ENCODE results near the gene TP63. TPM values are rescaled to one million over a fixed set of nuclear protein-coding genes. Genes with fewer than 3 reads are reported as not detected.
"Not testable (repeated sequence)": the region's sequence is repeated elsewhere in the genome, so short reads cannot be mapped to it uniquely, and the experiment has no call there.

The TP63 gene
- total RNA-seq, 1 donor from 2014 or later, result 0.35 TPM

GRCh38 chr3:189625572-189625971, 5.6 kb upstream of the TP63 start:
- no peak for DNase-seq (ENCODE audit: low spot score)

DNA sequence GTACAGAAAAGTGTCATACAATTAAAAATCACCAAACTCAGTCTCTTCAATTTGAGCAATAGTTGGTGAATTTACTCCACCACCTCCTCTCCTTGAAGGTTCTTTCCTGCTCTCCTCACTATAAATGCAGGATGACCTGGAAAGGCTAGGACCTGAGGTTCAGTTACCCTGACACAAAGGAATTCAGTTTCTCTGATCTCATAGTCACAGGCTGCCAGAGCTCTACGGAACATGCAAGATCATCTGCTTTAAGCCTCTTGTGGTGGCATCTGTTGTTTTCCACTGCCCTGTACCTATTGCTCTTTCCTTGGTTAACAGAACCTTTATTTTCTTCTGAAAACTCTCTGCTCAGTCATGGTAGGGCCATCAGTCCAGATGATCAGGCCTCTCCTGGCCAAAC, 4.9 kb upstream of the TP63 start:
- no peak for DNase-seq (ENCODE audit: low spot score)

GRCh38 chr3:189629803-189630455, 1.3 kb upstream of the TP63 start:
- no peak for DNase-seq (ENCODE audit: low spot score)

DNA sequence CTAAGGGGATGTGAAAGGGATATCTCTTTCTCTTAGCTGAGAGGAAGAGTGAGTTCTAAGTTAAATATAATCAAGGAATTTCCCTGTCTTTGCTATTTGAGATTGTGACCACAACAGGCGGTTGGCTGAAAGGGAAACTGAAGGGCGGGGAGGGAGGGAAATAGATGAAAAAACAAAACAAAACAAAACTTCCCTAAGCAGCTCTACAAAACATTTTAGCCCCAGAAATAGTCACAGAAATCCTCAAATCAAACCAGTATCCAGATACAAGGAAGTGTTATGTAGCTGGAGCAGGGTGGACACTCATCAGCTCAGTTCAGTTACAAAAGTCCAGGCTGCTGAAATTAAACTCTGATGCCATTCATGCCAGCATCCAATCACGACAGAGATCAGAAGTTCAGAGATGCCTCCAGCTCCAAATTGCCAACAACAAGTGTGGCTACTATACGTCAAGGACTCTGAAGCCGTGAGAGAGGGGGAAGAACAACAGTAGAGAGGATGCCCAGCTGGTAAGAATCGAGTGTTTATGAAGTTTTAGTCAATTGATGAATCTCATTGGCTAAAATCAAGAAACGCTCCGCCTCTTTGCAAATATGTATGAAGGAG, 319 bp upstream of the TP63 start:
- no peak for DNase-seq (ENCODE audit: low spot score)

DNA sequence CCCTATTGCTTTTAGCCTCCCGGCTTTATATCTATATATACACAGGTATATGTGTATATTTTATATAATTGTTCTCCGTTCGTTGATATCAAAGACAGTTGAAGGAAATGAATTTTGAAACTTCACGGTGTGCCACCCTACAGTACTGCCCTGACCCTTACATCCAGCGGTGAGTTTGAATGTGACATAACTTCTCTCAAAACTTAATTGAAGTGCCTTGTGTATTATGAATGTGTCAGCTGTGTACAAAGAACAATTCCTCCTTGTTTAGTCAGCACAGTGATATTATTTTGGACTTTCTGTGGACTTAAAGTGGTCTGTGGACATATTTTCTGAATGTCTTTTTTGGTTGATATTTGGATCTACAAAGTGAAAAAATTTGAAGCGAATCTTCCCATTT, 220 bp downstream of the TP63 start:
- no peak for DNase-seq (ENCODE audit: low spot score)

DNA sequence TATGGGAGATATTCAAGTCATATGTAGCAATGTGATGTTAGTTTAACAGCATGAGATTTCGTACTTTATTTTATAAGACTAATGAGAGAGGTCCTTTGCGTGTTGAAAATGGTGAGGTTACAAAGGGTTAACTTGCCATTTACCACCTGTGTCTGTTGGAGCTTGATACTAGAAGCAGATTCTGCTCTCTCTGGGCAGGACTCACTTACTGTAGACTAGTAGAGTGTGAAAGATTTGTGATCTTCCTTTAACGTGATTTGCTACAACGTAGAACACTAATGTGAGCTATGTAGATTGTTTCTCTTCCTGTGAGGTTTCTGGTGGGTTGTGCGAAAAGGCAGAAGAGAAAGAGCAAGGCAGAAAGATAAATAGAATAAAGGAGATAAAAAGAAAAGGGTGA, 1.1 kb downstream of the TP63 start:
- DNase-seq (ENCODE audit: low spot score), result no peak

GRCh38 chr3:189635339-189635738, 4.2 kb downstream of the TP63 start:
- DNase-seq (ENCODE audit: low spot score), result no peak

DNA sequence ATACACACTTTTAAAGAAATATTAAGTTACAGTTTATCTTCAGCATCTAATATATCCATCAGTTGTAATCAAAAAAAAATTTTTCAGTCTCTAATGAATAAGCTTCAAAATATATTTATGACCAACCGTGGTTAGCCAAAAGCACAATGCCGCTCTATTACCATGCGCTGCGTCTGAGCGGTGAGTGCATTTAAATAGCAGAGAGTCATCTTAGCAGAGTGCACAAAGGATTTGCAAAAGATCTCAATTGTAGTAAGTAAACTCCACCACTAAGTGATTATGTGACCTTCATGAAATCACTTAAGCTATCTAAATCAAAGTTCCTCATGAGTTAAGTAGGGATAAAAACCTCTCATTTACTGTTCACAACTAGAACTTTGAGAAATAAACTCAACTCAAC, 4.9 kb downstream of the TP63 start:
- no peak for DNase-seq (ENCODE audit: low spot score)

DNA sequence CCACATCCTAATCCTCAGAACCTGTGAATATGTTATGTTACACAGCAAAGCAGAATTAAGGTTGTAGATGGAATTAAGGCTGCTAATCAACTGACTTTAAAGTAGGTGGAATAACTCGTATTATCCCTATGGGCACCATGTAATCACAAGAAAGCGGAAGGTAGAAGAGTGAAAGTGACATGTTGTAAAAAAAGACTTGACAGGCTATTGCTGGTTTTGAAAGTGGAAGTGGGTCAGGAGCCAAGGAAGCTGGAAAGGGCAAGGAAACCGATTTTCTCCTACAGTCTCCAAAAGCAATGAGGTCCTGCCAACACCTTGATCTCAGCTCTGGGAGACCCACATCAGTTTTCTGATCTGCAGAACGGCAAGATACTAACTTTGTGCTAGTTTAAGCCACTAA, 6.6 kb downstream of the TP63 start:
- no peak for DNase-seq (ENCODE audit: low spot score)

- DNase-seq (ENCODE audit: low spot score), result no peak
Measured at GRCh38 chr3:189638276-189639031, 7.3 kb downstream of the TP63 start.

GRCh38 chr3:189641776-189642175, 10.6 kb downstream of the TP63 start:
- no peak for DNase-seq (ENCODE audit: low spot score)

GRCh38 chr3:189646853-189647542, 15.8 kb downstream of the TP63 start:
- no peak for DNase-seq (ENCODE audit: low spot score)

- DNase-seq (ENCODE audit: low spot score), result no peak
Measured at GRCh38 chr3:189652042-189652441, 20.9 kb downstream of the TP63 start.

DNA sequence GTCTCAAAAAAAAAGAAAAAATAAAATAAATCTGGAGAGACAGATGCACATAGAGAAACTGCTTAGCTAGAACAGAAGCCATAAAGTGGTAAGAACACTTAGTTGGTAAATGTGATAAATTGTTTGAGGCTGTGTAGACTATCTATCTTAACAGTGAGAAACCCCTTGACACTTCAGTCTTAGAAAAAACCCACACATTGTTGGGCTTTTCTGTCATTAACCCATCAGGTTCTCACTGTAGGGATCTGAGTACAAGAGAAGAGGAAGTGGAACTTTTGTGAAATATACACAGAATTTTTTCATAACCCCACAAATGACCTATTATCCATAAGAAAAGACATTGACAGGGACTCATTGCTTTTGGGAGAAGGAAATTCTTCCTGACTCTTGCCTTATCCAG, 24.4 kb downstream of the TP63 start:
- no peak for DNase-seq (ENCODE audit: low spot score)

DNA sequence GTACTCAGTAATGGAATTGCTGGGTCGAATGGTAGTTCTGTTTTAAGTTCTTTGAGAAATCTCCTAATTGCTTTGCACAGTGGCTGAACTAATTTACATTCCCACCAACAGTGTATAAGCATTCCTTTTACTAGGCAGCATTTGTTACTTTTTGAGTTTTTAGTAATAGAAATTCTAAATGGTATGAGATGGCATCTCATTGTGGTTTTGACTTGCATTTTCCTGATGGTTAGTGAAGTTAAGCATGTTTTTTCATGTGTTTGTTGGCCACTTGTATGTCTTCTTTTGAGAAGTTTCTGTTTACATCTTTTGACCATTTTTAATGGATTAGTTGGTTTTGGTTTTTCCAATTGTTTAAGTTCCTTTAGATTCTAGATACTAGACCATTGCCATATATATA, 28.4 kb downstream of the TP63 start:
- no peak for DNase-seq (ENCODE audit: low spot score)

DNA sequence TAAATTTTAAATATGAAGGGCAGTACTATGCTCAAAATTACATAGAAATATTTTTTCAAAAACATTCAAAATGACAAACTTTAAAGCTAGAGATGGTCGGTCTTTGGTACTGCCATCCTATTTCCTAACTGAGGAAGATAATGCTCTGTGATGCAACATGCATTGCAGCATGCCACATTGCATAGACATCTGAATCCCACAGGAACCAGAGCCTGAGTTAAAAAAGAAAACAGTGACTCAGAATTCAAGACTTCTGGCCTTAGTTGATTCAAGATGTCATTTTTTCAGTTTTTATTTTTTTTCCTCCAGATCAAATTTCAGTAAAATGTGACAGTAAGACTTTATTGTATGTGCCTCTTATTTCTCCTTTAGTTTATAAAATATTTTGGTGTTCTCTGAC, 33.1 kb downstream of the TP63 start:
- no peak for DNase-seq (ENCODE audit: low spot score)

GRCh38 chr3:189672346-189672745, 41.2 kb downstream of the TP63 start:
- not testable (repeated sequence) for DNase-seq (ENCODE audit: low spot score)

DNA sequence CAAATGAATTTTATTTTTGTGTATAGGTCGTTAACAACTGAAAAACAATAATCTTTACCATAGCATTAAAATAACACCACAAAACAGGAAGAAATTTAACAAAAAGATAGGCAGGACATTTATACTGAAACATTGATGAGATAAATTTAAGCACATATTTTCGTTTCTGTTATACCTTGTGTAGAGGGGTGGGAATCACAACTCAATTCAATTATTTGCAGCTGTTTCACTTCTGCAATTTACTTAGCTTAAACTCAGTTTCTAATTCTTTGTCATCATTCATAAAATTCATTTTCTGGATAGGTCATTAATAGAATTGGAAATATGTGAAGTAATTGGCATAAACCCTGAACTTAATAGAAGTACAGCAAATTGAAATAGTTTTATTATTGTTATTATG, 42.3 kb downstream of the TP63 start:
- no peak for DNase-seq (ENCODE audit: low spot score)

GRCh38 chr3:189674249-189674913, 43.2 kb downstream of the TP63 start:
- DNase-seq (ENCODE audit: low spot score), result no peak

DNA sequence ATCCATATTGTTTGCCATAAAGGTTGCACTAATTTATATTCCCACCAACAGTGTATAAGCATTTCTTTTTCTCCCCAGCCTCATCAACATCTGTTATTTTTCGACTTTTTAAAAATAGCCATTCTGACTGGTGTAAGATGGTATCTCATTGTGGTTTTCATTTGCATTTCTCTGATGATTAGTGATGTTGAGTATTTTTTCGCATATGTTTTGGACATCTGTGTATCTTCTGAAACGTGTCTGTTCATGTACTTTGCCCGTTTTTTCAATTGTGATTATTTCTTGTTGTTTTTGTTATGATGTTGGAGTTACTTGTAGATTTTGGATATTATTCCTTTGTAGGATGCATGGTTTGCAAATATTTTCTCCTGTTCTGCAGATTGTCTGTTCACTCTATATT, 46.5 kb downstream of the TP63 start:
- DNase-seq (ENCODE audit: low spot score), result no peak

DNA sequence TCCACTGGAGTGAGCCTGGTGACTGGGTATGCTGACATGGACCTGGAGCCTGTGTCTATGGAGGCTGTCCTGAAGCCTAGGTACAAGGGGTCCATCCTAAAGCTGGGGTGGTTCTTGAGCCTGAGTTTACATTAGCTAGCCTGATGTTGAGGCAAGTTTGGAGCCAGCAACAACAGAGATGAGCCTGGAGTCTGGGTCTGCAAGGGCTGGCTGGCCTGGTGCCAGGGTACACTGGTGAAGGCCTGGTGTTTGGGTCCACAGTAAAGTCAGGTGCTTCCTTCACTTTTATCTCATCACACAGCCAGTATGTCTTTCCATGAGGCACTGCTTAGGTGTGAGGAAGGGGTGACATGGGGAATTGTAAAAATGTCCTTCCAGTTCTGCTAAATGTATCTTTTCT, 49.5 kb downstream of the TP63 start:
- no peak for DNase-seq (ENCODE audit: low spot score)
